HEK293T (cell line): Measurements from ENCODE around the gene CHAT.

Experiments
- CTCF ChIA-PET: fragments of 350-600 bp; formaldehyde crosslinking; extraction: SDS; loops from one replicate; lab custom pipeline; 2021; ENCODE audit warnings: antibody characterized with exemption, inconsistent platforms; lab: Yijun Ruan, JAX
- POLR2A ChIA-PET: fragments of 350-600 bp; formaldehyde crosslinking; extraction: SDS; loops from one replicate; lab custom pipeline; 2020; ENCODE audit warnings: antibody characterized with exemption, inconsistent platforms; lab: Yijun Ruan, JAX
- DNase-seq: peaks from one replicate; pipeline ENCODE4 v3.0.0; 2012; ENCODE audit warnings: mixed read lengths; ENCODE audit errors: extremely low spot score
- ARNT ChIP-seq: fragments of 450-650 bp; IDR thresholded peaks from 2 replicates; pipeline ENCODE4 v1.6.1; 2017; ENCODE audit warnings: mild to moderate bottlenecking
- BHLHE40 ChIP-seq: fragments of 450-650 bp; IDR thresholded peaks from 2 replicates; pipeline ENCODE4 v1.6.1; 2016; ENCODE audit warnings: mild to moderate bottlenecking, moderate library complexity, borderline replicate concordance
- CTBP1 ChIP-seq: fragments of 450-650 bp; IDR thresholded peaks from 2 replicates; pipeline ENCODE4 v1.6.1; 2016; ENCODE audit warnings: borderline replicate concordance
- ELF4 ChIP-seq: fragments of 450-650 bp; IDR thresholded peaks from 2 replicates; pipeline ENCODE4 v1.6.1; 2017; ENCODE audit warnings: antibody characterized with exemption
- FOXA1 ChIP-seq: fragments of 450-650 bp; IDR thresholded peaks from 2 replicates; pipeline ENCODE4 v1.6.1; 2016; ENCODE audit warnings: mild to moderate bottlenecking
- FOXK2 ChIP-seq: fragments of 450-650 bp; IDR thresholded peaks from 2 replicates; pipeline ENCODE4 v1.6.1; 2016; ENCODE audit warnings: mild to moderate bottlenecking
- FOXM1 ChIP-seq: fragments of 450-650 bp; IDR thresholded peaks from 2 replicates; pipeline ENCODE4 v1.6.1; 2017; ENCODE audit warnings: mild to moderate bottlenecking, borderline replicate concordance
- HDGF ChIP-seq: fragments of 450-650 bp; IDR thresholded peaks from 2 replicates; pipeline ENCODE4 v1.6.1; 2017; ENCODE audit warnings: antibody characterized with exemption, borderline replicate concordance
- L3MBTL2 ChIP-seq: fragments of 450-650 bp; conservative IDR thresholded peaks from 2 replicates; pipeline ENCODE4 v1.6.1; 2016; ENCODE audit warnings: mild to moderate bottlenecking
- LEF1 ChIP-seq: fragments of 450-650 bp; IDR thresholded peaks from 2 replicates; pipeline ENCODE4 v1.6.1; 2017; ENCODE audit warnings: mild to moderate bottlenecking, borderline replicate concordance
- NFRKB ChIP-seq: fragments of 450-650 bp; IDR thresholded peaks from 2 replicates; pipeline ENCODE4 v1.6.1; 2016; ENCODE audit warnings: mild to moderate bottlenecking, moderate library complexity
- SP1 ChIP-seq: fragments of 450-650 bp; IDR thresholded peaks from 2 replicates; pipeline ENCODE4 v1.6.1; 2017
- SUZ12 ChIP-seq: fragments of 450-650 bp; IDR thresholded peaks from 2 replicates; pipeline ENCODE4 v1.6.1; 2016; ENCODE audit warnings: mild to moderate bottlenecking
- TARDBP ChIP-seq: fragments of 450-650 bp; IDR thresholded peaks from 2 replicates; pipeline ENCODE4 v1.6.1; 2016
- ZNF384 ChIP-seq: fragments of 450-650 bp; IDR thresholded peaks from 2 replicates; pipeline ENCODE4 v1.6.1; 2016
- TF ChIP-seq, protein P1 (sequence below): fragments of 450-650 bp; IDR thresholded peaks from 2 replicates; pipeline ENCODE4 v1.6.1; 2016

The CHAT gene

DNA sequence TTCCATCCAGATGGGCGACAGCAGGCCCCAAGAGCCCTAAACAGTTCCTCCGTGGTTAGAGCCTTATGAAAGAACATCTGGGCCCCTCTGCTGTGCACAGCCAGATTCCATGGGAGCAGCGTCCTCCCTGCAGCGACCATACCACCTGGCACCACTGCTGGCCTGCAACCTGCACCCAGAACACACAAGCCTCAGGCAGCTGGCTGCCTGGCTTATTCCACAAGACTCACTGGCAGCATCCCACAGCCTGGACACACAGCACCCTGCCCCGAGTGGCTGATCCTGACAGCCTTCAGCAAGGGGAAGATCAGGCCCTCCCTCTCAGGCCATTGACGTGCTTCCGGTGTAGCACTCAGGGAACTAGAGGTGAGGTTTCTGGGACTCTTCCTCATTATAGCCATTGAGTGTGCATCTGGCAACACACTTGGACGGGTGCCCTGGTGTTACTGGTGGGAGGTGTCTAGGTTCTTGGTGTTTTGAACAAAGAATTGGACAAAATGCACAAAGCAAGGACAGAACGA lies 41.2 kb upstream of the CHAT start:
- TF ChIP-seq NFRKB (no peak), ARNT (no peak), HDGF (no peak), SP1 (no peak), FOXK2 (no peak), ZNF384 (no peak)
- ChIA-PET CTCF (no interaction called here), POLR2A (no interaction called here)
- no peak for DNase-seq

DNA sequence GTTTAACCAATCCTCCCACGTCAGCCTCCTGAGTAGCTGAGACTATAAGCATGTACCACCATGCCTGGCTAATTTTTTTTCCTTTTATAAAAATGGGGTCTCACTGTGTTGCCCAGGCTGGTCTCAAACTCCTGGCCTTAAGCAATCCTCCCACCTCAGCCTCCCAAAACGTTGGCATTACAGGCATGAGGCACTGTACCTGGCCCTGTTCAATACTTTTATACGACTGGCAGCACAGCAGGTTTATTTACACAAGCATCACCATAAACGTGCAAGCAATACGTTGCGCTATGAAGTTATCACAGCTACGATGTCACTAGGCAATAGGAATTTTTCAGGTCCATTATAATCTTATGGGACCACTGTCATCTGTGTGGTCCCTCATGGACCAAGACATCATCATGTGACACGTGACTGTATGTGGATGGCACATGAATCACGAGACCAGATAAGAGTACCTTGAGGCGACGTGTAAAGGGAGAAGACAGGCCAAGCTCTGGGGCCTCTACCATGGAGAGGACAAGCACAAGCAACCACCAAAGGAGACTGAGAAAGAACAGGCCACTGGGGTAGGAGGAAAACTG lies 38.3 kb upstream of the CHAT start:
- no peak for DNase-seq
- ChIA-PET POLR2A (no interaction called here), CTCF (no interaction called here)
- TF ChIP-seq, protein P1, sequence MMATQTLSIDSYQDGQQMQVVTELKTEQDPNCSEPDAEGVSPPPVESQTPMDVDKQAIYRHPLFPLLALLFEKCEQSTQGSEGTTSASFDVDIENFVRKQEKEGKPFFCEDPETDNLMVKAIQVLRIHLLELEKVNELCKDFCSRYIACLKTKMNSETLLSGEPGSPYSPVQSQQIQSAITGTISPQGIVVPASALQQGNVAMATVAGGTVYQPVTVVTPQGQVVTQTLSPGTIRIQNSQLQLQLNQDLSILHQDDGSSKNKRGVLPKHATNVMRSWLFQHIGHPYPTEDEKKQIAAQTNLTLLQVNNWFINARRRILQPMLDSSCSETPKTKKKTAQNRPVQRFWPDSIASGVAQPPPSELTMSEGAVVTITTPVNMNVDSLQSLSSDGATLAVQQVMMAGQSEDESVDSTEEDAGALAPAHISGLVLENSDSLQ: no peak

DNA sequence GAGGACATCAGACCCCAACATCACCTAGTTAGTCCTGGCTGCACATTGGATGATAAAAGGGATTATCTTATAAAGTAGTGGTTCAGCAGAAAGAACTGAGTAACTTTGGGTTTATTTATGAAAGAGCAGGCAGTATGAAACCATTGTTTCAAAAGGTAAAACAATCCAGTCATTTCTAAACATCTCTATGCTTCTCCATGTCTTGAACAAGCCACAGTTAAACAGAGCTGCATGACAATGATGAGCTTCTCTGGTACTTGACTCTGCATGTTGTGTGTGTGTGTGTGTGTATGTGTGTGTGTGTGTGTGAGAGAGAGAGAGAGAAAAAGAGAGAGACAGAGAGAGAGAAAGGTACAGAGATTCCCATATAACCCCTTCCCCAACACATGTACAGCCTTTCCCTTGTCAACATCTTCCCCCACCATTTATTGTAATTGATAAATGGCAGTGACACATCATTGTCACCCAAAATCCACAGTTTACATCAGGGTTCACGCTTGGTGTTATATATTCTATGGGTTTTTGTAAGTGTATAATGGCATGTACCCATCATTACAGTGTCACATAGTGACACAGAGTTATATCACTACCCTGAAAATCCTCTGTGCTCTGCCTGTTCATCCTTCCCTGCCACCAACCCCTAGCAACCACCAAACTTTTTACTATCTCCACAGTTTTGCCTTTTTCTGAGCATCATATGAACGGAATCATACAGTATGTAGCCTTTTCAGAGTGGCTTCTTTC lies 36.5 kb upstream of the CHAT start:
- POLR2A ChIA-PET: no interaction called here
- no peak for TF ChIP-seq ARNT
- no peak for TF ChIP-seq FOXA1
- TF ChIP-seq ELF4: no peak
- no peak for TF ChIP-seq CTBP1
- TF ChIP-seq ZNF384: no peak
- no peak for TF ChIP-seq LEF1
- no peak for DNase-seq
- CTCF ChIA-PET: no interaction called here

DNA sequence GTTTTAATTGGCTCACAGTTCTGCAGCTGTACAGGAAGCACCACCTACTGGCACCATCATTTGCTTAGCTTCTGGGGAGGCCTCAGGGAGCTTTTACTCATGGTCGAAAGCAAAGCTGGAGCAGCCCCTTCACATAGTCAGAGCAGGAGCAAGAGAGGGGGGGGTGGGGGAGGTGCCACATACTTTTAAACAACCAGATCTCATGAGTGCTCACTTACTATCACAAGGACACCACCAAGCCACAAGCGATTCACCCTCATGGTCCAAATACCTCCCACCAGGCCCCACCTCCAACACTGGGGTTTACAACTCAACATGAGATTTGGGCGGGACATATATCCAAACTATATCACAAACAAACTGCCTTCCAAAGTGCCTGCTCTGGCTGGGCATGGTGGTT lies 35.4 kb upstream of the CHAT start:
- TF ChIP-seq FOXA1: no peak
- no peak for TF ChIP-seq NFRKB
- no peak for TF ChIP-seq BHLHE40
- TF ChIP-seq LEF1: no peak
- TF ChIP-seq SUZ12: no peak
- TF ChIP-seq ARNT: no peak
- TF ChIP-seq HDGF: no peak
- TF ChIP-seq FOXM1: no peak
- no peak for TF ChIP-seq TARDBP
- TF ChIP-seq SP1: no peak
- TF ChIP-seq CTBP1: no peak
- TF ChIP-seq ELF4: no peak
- TF ChIP-seq, protein P1: no peak
- no peak for TF ChIP-seq ZNF384
- TF ChIP-seq FOXK2: no peak
- TF ChIP-seq L3MBTL2: no peak
- POLR2A ChIA-PET: no interaction called here
- CTCF ChIA-PET: no interaction called here
- no peak for DNase-seq

DNA sequence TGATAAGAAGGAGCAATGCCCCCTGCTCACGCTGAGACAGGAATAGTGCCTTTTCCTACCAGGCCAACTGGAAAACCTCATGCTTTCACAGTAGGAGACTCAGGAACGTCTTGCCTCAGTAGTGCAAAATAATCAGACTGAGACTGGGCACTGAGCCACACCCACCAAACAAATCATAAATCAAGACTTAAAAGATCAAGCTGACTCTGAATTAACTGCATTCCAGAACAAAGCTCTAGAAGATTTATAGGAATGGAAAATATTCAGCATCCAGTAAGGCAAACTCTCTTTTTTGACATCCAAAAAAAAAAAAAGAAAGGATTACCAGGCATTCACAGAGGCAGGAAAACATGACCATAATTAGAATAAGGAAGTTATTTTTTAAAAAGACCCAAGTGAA lies 34.2 kb upstream of the CHAT start:
- ChIA-PET CTCF (interaction anchor here (1.1 kb wide), 1 partner anchor 14 kb away, joined by 3 read pairs; no protein-coding TSS in a partner anchor), POLR2A (no interaction called here)
- TF ChIP-seq LEF1 (no peak), NFRKB (no peak), FOXK2 (no peak), HDGF (no peak), BHLHE40 (no peak)
- TF ChIP-seq, protein P1: peak; percentile 52
- no peak for DNase-seq

DNA sequence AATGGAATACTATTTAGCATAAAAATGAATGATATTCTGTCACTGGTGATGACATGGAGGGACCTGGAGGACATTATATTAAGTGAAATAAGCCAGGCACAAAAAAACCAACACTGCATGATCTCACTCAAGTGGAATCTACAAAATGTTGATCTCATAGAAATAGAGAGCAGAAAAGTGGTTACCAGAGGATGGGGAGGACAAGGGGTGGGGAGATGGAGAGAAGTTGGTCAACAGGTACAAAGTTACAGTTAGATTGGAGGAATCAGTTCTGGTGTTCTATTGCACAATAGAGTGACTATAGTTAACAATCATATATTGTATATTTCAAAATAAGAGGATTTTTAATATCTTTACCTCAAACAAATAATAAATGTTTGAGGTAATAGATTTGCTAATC lies 28.4 kb upstream of the CHAT start:
- ChIA-PET CTCF (no interaction called here), POLR2A (no interaction called here)
- TF ChIP-seq FOXA1: no peak
- TF ChIP-seq BHLHE40: no peak
- TF ChIP-seq L3MBTL2: no peak
- no peak for TF ChIP-seq NFRKB
- no peak for TF ChIP-seq LEF1
- TF ChIP-seq SUZ12: no peak
- TF ChIP-seq ARNT: no peak
- TF ChIP-seq ELF4: no peak
- TF ChIP-seq CTBP1: no peak
- TF ChIP-seq TARDBP: no peak
- TF ChIP-seq SP1: no peak
- no peak for TF ChIP-seq FOXM1
- no peak for TF ChIP-seq ZNF384
- no peak for TF ChIP-seq HDGF
- no peak for TF ChIP-seq FOXK2
- TF ChIP-seq, protein P1: no peak
- DNase-seq: no peak
